Subcutaneous adipose tissue (tissue), 4 donors: ENCODE data around the gene MMP11. TPM values are rescaled to one million over a fixed set of nuclear protein-coding genes. Genes with fewer than 3 reads are reported as not detected.

Experiments used
- total RNA-seq, 4 donors: library from RNA; depleted of rRNA; stranded (reverse); fragments of >200 nt; gene quantifications; one replicate each; pipeline ENCODE4 v1.1.0, GENCODE V29; 2016
- TF ChIP-seq, protein P1 (sequence below): fragments of 450-650 bp; IDR thresholded peaks from one replicate; pipeline ENCODE4 v1.5.1; 2016; ENCODE audit warnings: low read depth, mild to moderate bottlenecking, control low read depth, antibody characterized with exemption, moderate library complexity

Gene MMP11
- total RNA-seq, 4 donors from 2014 or later: 2.1 to 2.8 (median 2.2) TPM

DNA sequence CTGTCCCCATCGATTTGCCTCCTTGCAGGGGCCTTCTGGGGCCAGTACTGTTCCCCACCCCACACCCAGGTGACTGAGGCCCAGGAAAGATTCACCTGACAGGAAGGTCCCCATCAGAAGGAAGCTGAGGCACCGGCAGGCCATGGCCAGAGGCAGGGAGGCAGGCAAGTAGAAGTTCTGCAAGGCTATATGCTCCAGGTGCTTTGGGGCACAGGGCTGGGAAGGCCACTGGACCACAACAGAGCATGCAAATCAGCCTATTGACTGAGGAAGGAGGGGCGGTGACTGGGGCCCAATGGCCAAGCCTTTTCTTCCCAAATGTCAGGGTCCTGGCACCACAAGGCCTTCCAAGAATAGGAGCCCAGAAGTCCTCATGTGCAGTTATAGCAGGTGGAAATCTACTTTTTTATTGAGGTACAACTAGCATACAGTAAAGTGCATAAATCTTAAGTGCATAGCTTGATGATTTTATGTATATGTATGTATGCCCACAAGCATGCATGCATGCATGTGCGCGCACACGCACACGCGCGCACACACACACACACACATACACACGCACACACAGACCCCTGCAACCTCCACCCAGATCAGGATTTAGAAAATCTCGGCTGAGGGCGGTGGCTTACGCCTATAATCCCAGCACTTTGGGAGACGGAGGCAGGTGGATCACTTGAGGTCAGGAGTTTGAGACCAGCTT is 18.3 kb upstream of the MMP11 start, which contains the start of gene VPREB3:
Gene VPREB3 (minus strand): TSS at position 206 of the 700 bp plus-strand sequence. CDS start 62 bp downstream, at position 144.
- TF ChIP-seq, protein P1, sequence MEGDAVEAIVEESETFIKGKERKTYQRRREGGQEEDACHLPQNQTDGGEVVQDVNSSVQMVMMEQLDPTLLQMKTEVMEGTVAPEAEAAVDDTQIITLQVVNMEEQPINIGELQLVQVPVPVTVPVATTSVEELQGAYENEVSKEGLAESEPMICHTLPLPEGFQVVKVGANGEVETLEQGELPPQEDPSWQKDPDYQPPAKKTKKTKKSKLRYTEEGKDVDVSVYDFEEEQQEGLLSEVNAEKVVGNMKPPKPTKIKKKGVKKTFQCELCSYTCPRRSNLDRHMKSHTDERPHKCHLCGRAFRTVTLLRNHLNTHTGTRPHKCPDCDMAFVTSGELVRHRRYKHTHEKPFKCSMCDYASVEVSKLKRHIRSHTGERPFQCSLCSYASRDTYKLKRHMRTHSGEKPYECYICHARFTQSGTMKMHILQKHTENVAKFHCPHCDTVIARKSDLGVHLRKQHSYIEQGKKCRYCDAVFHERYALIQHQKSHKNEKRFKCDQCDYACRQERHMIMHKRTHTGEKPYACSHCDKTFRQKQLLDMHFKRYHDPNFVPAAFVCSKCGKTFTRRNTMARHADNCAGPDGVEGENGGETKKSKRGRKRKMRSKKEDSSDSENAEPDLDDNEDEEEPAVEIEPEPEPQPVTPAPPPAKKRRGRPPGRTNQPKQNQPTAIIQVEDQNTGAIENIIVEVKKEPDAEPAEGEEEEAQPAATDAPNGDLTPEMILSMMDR: no peak

DNA sequence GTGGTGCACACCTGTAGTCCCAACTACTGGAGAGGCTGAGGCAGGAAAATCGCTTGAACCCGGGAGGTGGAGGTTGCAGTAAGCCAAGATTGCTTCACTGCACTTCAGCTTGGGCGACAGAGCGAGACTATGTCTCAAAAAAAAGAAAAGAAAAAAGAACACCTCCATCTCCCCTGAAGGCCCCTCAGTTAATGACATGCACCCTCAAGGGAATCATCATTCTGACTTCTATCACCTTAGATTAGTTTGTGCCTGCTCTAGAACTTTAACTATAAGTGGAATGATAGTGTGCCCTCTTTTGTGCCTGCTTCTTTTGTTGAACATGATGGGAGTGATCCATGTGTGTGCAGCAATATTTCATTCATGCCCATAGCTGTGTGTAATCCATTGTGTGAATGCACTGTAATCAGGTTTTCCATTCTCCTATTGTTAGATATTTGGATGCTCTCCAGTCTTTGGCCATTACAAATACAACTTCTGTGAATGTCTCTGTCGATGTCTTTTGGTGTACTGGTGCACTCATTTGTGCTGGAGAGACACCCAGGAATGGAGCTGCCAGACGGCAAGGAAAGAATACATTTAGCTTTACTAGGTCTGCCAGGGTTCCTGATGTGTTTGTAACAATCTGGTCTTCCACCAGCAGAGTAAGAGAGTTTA is 17.5 kb upstream of the MMP11 start:
- TF ChIP-seq, protein P1: no peak

DNA sequence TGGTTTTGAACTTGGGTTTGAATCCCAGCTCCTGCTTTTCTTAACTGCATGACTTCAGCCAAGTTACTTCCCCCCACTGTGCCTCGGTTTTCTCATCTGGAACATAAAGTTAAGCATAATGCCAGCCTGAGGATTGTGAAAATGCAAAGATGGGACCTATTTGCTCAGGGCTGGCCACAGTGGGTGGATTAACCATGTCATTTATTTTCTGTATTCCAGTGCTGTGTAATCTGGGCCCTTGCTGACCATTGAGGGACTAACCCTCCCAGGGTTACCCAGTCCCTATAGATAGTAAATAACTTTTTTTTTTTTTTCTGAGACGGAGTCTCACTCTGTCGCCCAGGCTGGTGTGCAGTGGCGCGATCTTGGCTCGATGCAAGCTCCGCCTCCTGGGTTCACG is 16.9 kb upstream of the MMP11 start:
- TF ChIP-seq, protein P1: no peak

DNA sequence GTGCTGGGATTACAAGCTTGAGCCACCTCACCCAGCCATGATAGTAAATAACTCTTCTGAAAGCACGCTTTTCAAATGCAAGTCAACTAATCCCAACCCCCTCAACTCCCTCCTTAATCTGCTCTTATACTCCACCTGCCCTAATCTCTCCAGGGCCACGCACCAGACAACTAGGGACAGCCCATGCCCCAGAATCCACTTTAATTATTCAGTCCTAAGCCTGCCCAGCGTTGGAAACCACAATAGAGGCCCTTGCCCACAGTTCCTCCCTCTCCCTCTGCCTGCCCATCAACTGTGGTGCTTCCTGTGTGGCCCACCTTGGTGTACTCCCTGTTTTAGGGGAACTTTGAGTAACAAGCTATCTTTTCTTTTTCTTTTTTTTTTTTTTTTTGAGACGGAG is 15.8 kb upstream of the MMP11 start:
- TF ChIP-seq, protein P1: no peak

DNA sequence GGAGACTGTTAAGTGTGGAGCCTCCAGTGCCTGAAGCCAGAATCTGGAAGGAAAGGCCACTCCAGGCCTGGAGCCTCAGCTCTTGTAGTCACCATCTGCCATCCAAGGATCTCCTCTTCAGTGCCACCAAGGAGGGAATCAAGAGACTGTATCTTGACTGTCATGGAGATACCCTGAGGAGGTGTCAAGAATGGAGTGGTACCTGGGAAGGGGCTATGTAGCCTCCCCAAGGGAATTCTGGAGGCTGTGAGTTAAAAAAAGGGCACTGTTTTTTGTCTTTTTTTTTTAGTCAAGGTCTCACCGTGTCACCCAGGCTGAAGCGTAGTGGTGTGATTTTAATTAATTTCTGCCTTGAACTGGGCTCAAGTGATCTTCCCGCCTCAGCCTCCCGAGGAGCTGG is 13.1 kb upstream of the MMP11 start:
- TF ChIP-seq, protein P1: no peak

DNA sequence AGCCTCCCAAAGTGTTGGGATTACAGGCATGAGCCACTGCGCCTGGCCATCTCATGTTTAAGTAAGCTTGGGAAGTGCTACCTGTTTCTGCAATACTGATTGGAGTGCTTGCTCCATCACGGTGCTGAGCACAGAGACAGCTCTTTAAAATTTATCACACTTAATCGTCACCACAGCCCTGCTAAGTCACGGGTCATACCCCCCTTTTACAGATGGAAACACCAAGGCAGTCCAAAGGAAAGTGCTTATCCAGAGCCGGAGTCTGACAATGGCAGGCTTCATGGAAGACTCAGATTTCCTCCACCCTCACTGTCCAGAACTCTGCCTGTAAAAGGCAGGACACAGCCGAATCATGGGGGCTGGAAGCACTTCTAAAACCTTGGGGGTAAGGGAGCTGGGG is 12.6 kb upstream of the MMP11 start:
- TF ChIP-seq, protein P1: no peak

DNA sequence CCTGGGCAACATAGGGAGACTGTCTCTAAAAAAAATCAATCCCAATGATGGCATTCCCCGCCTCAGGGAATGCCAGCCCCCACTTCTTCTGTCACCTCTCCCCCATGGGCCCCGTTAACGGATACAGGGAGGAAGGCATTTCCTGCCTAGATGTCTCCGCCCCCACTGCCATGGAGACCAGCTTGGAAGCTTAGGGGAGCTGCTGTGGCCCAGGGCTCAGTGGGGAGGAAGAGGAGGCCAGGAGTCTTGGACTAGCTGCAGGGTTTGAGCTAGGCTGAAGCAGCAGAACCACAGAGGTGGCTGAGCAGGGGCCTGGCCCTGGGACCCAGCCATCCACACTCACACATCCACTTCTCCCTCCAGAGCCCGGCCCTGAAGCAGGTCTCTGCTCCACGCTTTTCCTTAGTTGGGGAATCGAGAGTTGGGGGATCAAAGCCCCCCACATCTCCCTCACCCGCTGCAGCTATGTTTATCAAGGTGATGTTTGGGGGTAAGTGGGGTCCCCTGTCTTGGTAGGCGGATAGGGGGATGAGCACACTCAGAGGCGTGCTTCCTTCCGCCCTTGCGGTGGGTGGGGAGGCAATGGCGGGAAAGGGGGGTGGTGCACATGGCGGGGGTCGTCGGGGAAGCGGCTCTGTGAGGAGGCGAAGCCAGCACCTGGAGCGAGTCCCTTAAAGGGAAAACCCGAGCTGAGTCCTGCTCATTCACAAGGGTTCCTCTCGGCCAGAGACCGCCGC is 9.6 kb upstream of the MMP11 start, which contains the start of gene C22orf15:
Gene C22orf15 (plus strand): TSS at position 149 of the 737 bp plus-strand sequence. CDS start 317 bp downstream, at position 466.
- TF ChIP-seq, protein P1: no peak
